Measurements from ENCODE around the gene ESPNL.

DNA sequence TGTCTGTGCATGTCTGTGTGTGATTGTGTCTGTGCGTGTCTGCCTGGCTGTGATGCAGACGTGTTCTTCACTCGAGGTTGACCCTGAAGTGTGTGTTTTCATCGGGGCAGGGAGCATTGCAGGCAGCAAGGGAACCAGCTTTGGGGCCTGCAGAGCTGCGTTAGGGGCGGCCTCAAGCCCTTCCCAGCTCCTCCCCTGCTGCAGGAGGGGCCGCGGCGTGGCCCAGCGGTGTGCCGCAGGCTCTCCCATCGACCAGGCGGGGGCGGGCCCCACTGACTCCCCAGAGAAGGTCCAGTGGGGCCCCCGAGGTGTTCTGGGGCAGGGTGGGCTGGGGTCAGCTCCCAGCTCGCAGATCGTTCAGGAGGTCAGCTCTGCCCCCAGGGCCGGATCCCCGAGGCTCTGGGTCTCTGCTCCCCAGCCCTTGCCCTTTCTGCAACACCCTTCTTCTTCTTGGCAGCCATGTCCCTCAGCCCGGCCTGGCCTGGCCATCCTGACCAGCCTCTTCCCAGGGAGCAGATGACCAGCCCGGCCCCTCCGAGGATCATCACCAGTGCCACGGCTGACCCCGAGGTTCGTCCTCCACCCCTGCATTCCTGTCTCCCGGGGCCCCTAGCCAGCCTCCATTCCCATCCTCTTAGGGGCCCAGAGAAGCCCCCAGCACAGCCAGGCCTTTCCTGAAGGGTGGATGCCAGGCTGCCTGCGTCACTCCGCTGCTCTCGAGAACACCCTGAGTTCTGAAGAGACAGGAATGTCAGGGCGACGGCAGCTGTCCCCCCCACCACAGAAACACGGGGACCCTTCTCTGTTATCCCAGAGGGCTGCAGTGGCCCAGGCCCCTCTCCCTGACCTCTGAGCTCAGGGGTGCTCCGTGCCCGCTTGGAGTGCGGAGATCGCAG, 27.3 kb downstream of the ESPNL start:
- TF ChIP-seq, protein P1, sequence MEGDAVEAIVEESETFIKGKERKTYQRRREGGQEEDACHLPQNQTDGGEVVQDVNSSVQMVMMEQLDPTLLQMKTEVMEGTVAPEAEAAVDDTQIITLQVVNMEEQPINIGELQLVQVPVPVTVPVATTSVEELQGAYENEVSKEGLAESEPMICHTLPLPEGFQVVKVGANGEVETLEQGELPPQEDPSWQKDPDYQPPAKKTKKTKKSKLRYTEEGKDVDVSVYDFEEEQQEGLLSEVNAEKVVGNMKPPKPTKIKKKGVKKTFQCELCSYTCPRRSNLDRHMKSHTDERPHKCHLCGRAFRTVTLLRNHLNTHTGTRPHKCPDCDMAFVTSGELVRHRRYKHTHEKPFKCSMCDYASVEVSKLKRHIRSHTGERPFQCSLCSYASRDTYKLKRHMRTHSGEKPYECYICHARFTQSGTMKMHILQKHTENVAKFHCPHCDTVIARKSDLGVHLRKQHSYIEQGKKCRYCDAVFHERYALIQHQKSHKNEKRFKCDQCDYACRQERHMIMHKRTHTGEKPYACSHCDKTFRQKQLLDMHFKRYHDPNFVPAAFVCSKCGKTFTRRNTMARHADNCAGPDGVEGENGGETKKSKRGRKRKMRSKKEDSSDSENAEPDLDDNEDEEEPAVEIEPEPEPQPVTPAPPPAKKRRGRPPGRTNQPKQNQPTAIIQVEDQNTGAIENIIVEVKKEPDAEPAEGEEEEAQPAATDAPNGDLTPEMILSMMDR (IDR thresholded peaks at IDR 0.05; ENCODE audit: low read length), result no peak
- no peak for TF ChIP-seq EZH2 (optimal IDR thresholded peaks at IDR 0.05; ENCODE audit: low read depth, low read length)
